Nephron progenitor cell (in vitro differentiated cells): Measurements from ENCODE around the gene CYP2C18.

Experiments used
- DNase-seq: peaks from one replicate; pipeline ENCODE4 v3.0.0; 2021
- H3K27ac Mint-ChIP-seq: 2 replicates; pipeline ENCODE4 v1.8.0; 2021; ENCODE audit warnings: mild to moderate bottlenecking, moderate library complexity, mixed read lengths
- H3K27me3 Mint-ChIP-seq: 2 replicates; pipeline ENCODE4 v1.8.0; 2021; ENCODE audit warnings: mild to moderate bottlenecking, low read depth, mixed read lengths; ENCODE audit not compliant: poor library complexity
- H3K36me3 Mint-ChIP-seq: 2 replicates; pipeline ENCODE4 v1.8.0; 2021; ENCODE audit warnings: low read depth, mixed read lengths
- H3K4me1 Mint-ChIP-seq: 2 replicates; pipeline ENCODE4 v1.8.0; 2021; ENCODE audit warnings: mixed read lengths
- H3K4me3 Mint-ChIP-seq: 2 replicates; pipeline ENCODE4 v1.8.0; 2021; ENCODE audit warnings: mild to moderate bottlenecking, moderate library complexity, mixed read lengths
- H3K9me3 Mint-ChIP-seq: 2 replicates; pipeline ENCODE4 v1.8.0; 2021; ENCODE audit warnings: mild to moderate bottlenecking, moderate library complexity, mixed read lengths
- TF ChIP-seq, protein P1 (sequence below): fragments of 200-600 bp; sonication (generic); IDR thresholded peaks from 2 replicates; pipeline ENCODE4 v1.5.0; 2021; ENCODE audit warnings: antibody characterized with exemption

Gene CYP2C18

DNA sequence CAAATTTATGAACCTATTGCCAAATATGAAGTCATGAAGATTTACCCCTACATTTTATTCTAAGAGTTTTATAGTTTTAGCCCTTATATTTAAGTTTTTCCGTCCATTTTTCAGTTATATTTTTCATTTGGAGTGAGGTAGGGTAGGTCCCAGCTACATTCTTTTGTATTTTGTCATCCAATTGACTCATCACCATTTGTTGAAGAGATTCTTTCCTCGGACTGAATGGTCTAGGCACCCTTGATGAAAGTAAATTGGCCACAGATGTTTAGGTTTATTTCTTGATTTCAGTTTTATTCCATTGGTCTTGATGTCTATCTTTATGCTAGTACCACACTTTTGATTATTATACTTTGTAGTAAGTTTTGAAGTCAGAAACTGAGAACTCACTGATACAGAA is 101.7 kb downstream of the CYP2C18 start:
- Mint-ChIP-seq H3K27ac (no peak overlapping the region), H3K36me3 (no peaks in the 10 kb centered on the region)
- no peak for DNase-seq

More for the DNA sequence above, 101.7 kb downstream of the CYP2C18 start:
- TF ChIP-seq, protein P1, sequence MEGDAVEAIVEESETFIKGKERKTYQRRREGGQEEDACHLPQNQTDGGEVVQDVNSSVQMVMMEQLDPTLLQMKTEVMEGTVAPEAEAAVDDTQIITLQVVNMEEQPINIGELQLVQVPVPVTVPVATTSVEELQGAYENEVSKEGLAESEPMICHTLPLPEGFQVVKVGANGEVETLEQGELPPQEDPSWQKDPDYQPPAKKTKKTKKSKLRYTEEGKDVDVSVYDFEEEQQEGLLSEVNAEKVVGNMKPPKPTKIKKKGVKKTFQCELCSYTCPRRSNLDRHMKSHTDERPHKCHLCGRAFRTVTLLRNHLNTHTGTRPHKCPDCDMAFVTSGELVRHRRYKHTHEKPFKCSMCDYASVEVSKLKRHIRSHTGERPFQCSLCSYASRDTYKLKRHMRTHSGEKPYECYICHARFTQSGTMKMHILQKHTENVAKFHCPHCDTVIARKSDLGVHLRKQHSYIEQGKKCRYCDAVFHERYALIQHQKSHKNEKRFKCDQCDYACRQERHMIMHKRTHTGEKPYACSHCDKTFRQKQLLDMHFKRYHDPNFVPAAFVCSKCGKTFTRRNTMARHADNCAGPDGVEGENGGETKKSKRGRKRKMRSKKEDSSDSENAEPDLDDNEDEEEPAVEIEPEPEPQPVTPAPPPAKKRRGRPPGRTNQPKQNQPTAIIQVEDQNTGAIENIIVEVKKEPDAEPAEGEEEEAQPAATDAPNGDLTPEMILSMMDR: no peak
- no peaks in the 10 kb centered on the region for H3K4me1 Mint-ChIP-seq
- H3K9me3 Mint-ChIP-seq: peaks cover 8% of the 10 kb centered on the region
- H3K27me3 Mint-ChIP-seq: peaks cover 4% of the 10 kb centered on the region
- no peak overlapping the region for H3K4me3 Mint-ChIP-seq
